ENCODE data around the gene DUSP1. TPM values are rescaled to one million over a fixed set of nuclear protein-coding genes. Genes with fewer than 3 reads are reported as not detected.

Gene DUSP1
- total and polyA plus RNA-seq, 9 of the 15 experiments (the other 6 are each of a cell fraction or from before 2014, with no cell fraction given) = 2.1 to 14.2 (median 8.5) TPM

- TF ChIP-seq NELFE (IDR thresholded peaks at IDR 0.05; ENCODE audit: insufficient read depth, insufficient read length) (no peak), ZBTB11 (CRISPR knock-in tag; IDR thresholded peaks at IDR 0.05) (peak in 1 of 3 experiments; percentile 72; a peak in 1 of 6 replicates)
Measured at GRCh38 chr5:172771439-172772111, 580 bp upstream of the DUSP1 start (continued).

- Histone ChIP-seq H3K9ac (ENCODE audit: insufficient read depth in 1 of 2, low read depth in 2 of 2, low read length in 2 of 2) (peak overlapping the region; percentile 99 to 100), H3K4me2 (ENCODE audit: insufficient read depth, low read length) (peak overlapping the region; percentile 93), H3K27ac (ENCODE audit: extremely low read depth, low read depth, low read length) (peak overlapping the region; percentile 99), H3K36me3 (ENCODE audit: control insufficient read depth, insufficient read depth, low read length) (peaks cover 30% of the 10 kb centered on the region), H3K79me2 (ENCODE audit: control insufficient read depth, insufficient read depth, low read length) (peaks cover 26% of the 10 kb centered on the region), H3K9me3 (replicated peaks; ENCODE audit: control insufficient read depth, insufficient read depth, low read depth, low read length) (no peaks in the 10 kb centered on the region), H2AFZ (ENCODE audit: low read depth, low read length) (peak overlapping the region; percentile 71), H3K27me3 (ENCODE audit: control insufficient read depth in 2 of 2, insufficient read depth in 2 of 2, low read length in 2 of 2) (no peaks in the 10 kb centered on the region), H3K9me1 (ENCODE audit: control insufficient read depth, insufficient read depth, low read length) (peaks cover 9% of the 10 kb centered on the region), H4K20me1 (replicated peaks; ENCODE audit: control insufficient read depth, insufficient read depth, low read length) (peaks cover 29% of the 10 kb centered on the region), H3K4me3 (peak overlapping the region; percentile 84), H3K4me1 (replicated peaks in 1 of 2; ENCODE audit: control insufficient read depth in 2 of 2, insufficient read depth in 2 of 2, low read length in 2 of 2) (peaks cover 47 to 57% of the 10 kb centered on the region in 2 experiments)
- ChIA-PET POLR2A (interaction anchor here (0.6 to 4.4 kb wide), 47 partner anchors 9 to 994 kb away, joined by 3 to 55 read pairs (median 5); partner anchors contain the start of gene RPL26L1), CTCF (ENCODE audit: low intra/inter-chr PET ratio) (interaction anchor here (0.8 to 3.4 kb wide), 7 partner anchors 53 to 189 kb away, joined by 3 to 24 read pairs (median 4); partner anchors contain the start of genes ERGIC1 and RPL26L1)
- BruUV-seq (replicated peaks) = no TSS peak
- no peak for DNase-seq (ENCODE audit: extremely low read depth in 1 of 4, low spot score in 3 of 4)
- under 1% methylated on average over 24 of the region's 29 CpGs for WGBS (ENCODE audit: insufficient coverage, low coverage, missing lambda C conversion rate)
- ATAC-seq = no peak
- in situ Hi-C loops (cut with MboI) (no loop called here), intact Hi-C loops (cut with micrococcal nuclease) (loop anchor here (2.0 to 10.0 kb wide), 2 partner anchors 132 to 554 kb away; partner anchors contain the start of gene STC2)
- no peak for FAIRE-seq
- no peak for TF ChIP-seq RNF219 (CRISPR knock-in tag; IDR thresholded peaks at IDR 0.05)
- 0 out of 4 replicates have a peak, but pooled peaks of 1 of the 2 experiments have one; percentile 8 for TF ChIP-seq ZMIZ1 (IDR thresholded peaks at IDR 0.05; ENCODE audit: low read depth in 2 of 2, low read length in 2 of 2)
- TF ChIP-seq NFYB (IDR thresholded peaks at IDR 0.05; ENCODE audit: extremely low read depth, insufficient read length) = no peak
- TF ChIP-seq KDM4B (IDR thresholded peaks at IDR 0.05; ENCODE audit: borderline replicate concordance in 2 of 2, low read depth in 1 of 2) = 0 out of 4 replicates have a peak, but pooled peaks of 1 of the 2 experiments have one; percentile 14
- 0 out of 2 replicates have a peak, but pooled peaks have one; percentile 51 for TF ChIP-seq FOXJ2 (tag; IDR thresholded peaks at IDR 0.05)
- 0 out of 2 replicates have a peak, but pooled peaks have one; percentile 1 for TF ChIP-seq NR3C1 (CRISPR knock-in tag; IDR thresholded peaks at IDR 0.05)
Measured at GRCh38 chr5:172770374-172770674, 671 bp downstream of the DUSP1 start.
